Omental fat pad (tissue), 4 donors: ENCODE data around the gene SEMA4B. TPM values are rescaled to one million over a fixed set of nuclear protein-coding genes. Genes with fewer than 3 reads are reported as not detected.
A peak's percentile ranks its signal among the peaks of the same experiment; 100 is the strongest.

Experiments used
- ATAC-seq: fragments of 150-250 bp; one replicate; pipeline ENCODE4 v1.9.1; 2016; ENCODE audit warnings: mild to moderate bottlenecking, moderate library complexity; ENCODE audit not compliant: low FRiP score
- DNase-seq: peaks from one replicate; pipeline ENCODE4 v3.0.0-alpha.2; 2019; ENCODE audit warnings: low spot score
- total RNA-seq, 4 donors: library from RNA; depleted of rRNA; stranded (reverse); fragments of >200 nt; gene quantifications; one replicate each; pipeline ENCODE4 v1.1.0, GENCODE V29; 2016
- TF ChIP-seq, protein P1 (sequence below), 3 donors: fragments of 450-650 bp; IDR thresholded peaks; one replicate each; pipeline ENCODE4 v1.5.1; 2016 to 2017; ENCODE audit warnings: antibody characterized with exemption in 3 of 3, mild to moderate bottlenecking in 3 of 3, moderate library complexity in 2 of 3

SEMA4B gene, protein sequence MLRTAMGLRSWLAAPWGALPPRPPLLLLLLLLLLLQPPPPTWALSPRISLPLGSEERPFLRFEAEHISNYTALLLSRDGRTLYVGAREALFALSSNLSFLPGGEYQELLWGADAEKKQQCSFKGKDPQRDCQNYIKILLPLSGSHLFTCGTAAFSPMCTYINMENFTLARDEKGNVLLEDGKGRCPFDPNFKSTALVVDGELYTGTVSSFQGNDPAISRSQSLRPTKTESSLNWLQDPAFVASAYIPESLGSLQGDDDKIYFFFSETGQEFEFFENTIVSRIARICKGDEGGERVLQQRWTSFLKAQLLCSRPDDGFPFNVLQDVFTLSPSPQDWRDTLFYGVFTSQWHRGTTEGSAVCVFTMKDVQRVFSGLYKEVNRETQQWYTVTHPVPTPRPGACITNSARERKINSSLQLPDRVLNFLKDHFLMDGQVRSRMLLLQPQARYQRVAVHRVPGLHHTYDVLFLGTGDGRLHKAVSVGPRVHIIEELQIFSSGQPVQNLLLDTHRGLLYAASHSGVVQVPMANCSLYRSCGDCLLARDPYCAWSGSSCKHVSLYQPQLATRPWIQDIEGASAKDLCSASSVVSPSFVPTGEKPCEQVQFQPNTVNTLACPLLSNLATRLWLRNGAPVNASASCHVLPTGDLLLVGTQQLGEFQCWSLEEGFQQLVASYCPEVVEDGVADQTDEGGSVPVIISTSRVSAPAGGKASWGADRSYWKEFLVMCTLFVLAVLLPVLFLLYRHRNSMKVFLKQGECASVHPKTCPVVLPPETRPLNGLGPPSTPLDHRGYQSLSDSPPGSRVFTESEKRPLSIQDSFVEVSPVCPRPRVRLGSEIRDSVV
- total RNA-seq = 10 to 100 TPM in 3 of 4 donors, 1 to 10 TPM in 1; 9.3 to 24.4 (median 17.6) TPM

DNA sequence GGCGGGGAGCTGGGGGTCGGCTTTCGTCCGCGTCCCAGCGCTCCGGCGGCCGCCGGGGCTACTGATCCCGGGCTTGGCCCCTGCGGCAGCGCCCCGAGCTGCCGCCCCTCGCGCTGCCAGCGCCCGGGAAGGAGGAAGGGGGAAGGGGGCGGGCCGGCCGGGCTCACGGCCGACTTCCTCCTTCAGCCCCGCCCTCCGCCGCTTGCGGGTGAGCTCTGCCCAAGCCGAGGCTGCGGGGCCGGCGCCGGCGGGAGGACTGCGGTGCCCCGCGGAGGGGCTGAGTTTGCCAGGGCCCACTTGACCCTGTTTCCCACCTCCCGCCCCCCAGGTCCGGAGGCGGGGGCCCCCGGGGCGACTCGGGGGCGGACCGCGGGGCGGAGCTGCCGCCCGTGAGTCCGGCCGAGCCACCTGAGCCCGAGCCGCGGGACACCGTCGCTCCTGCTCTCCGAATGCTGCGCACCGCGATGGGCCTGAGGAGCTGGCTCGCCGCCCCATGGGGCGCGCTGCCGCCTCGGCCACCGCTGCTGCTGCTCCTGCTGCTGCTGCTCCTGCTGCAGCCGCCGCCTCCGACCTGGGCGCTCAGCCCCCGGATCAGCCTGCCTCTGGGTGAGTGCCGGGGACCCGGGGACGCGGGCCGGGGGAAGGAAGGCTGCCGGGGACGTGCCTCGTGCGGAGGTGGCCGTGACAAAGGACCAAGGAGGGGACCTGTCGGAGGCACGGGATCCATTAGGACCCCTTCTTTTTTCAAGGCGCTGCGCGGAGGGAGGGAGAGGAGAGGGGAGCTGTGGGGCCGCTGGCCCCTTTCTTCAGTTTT is at the start of gene SEMA4B:
Gene SEMA4B, plus strand, starts transcription at position 201 of the 814 bp plus-strand sequence. Its CDS starts 249 bp downstream, at position 450.
- ATAC-seq (peak; percentile 75), DNase-seq (no peak)
- TF ChIP-seq, protein P1, sequence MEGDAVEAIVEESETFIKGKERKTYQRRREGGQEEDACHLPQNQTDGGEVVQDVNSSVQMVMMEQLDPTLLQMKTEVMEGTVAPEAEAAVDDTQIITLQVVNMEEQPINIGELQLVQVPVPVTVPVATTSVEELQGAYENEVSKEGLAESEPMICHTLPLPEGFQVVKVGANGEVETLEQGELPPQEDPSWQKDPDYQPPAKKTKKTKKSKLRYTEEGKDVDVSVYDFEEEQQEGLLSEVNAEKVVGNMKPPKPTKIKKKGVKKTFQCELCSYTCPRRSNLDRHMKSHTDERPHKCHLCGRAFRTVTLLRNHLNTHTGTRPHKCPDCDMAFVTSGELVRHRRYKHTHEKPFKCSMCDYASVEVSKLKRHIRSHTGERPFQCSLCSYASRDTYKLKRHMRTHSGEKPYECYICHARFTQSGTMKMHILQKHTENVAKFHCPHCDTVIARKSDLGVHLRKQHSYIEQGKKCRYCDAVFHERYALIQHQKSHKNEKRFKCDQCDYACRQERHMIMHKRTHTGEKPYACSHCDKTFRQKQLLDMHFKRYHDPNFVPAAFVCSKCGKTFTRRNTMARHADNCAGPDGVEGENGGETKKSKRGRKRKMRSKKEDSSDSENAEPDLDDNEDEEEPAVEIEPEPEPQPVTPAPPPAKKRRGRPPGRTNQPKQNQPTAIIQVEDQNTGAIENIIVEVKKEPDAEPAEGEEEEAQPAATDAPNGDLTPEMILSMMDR (IDR thresholded peaks at IDR 0.05) = no peak

DNA sequence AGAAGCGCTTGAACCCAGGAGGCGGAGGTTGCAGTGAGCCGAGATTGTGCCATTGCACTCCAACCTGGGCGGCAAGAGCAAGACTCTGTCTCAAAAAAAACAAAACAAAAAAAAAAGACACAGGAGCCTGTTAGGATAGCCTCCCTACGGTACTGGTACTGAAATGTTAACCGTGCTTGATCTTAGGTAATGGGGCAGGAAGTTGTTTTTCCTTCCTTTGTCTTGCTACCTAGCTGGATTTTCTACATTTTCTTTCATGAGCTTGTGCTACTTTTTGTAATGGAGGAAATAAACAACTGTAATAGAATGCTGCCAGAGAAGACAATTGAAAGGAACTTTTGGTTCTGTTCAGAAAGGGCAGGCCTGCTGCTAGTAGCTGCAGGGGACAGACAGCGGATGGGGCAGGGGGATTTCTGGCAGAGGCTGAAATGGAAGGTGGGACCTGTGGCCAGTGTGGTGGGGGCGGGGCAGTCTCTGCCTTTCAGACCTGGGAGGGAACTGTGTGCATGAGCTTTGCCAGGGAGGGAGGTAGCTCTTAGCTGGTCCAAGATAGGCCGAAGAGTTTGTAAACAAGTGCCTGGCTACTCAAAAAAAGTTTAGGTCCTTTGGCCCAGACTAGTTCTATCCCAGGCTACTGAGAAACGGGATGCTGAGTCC is 49.0 kb upstream of the SEMA4B start:
- DNase-seq = no peak
- no peak for ATAC-seq
- TF ChIP-seq, protein P1 (IDR thresholded peaks at IDR 0.05) = no peak

DNA sequence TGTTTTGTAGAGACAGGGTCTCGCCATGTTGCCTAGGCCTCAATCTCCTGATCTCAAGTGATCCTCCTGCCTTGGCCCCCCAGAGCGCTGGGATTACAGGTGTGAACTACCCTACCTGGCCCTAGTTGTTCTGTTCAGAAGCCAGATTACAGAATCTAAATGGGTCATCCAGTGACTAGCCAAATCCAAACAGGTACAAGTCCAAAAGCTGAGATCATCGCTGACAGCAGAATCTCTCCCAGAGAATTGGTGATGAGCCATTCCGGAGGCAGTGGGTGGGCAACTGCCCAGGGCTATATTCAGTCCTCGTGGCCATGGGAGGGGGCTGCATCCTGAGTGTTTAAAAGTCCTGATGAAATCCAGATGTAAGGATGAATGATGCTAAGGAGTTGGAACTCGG is 47.5 kb upstream of the SEMA4B start:
- ATAC-seq (no peak), DNase-seq (no peak)
- TF ChIP-seq, protein P1 (IDR thresholded peaks at IDR 0.05) = no peak

DNA sequence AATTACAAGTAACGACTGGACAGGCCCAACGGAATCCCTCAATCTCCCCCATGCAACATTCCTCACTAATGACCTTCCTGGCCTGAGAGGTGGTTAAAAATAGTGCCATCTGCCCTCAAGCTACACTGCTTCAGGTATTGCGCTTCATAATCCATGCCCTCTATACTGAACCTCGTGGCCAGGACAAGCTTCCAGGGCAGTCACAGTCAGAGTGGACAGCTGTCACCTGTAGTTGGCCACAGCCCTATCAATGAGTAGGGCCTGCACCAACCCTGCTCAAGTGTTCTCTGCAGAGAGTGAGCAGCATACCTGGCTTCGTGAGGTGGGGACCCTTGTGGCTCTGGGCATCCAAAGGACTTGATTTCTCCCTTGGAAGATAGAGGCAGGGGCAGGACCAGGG is 46.9 kb upstream of the SEMA4B start:
- ATAC-seq (no peak), DNase-seq (no peak)
- TF ChIP-seq, protein P1 (IDR thresholded peaks at IDR 0.05) = no peak

DNA sequence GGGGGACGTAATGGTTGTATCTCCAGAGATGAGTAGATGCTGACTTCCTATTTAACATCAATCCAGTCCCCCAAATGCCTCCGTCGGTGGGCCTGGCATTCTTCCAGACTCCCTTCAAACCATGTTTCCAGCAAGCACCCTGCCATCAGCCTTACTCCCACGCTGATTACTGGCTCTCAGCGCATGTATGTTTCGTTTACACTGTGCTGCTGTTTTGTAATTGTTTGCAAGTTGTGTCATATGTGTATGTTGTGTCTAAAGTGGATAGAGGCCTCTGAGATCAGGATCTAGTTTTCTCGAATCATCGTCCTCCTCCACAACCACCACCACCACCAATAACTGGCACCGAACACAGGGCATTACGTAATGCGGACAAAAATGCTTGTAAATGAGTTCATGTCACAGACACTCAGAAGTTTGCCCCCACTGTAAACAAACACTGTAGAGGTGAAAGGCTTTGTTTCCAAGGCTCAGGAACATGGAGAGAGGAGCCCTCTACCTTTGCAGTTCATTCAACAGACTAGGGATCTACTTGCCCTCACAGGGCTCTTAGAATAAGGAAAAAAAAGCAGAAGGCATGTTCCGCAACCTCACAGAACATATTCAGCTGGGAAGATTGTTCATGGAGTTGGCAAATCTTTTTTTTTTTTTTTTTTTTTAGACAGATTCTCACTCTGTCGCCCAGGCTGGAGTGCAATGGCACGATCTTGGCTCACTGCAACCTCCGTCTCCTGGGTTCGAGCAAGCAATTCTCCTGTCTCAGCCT is 46.1 kb upstream of the SEMA4B start:
- no peak for DNase-seq
- ATAC-seq = no peak
- TF ChIP-seq, protein P1 (IDR thresholded peaks at IDR 0.05) = no peak
